Activated CD4-positive, alpha-beta T cell treated with anti-CD3 and anti-CD28 coated beads, Interleukin-2, amount 10 ng/mL, durations not matched to agents 7 days and 5 days (primary cell): ENCODE results near the gene MRTFB. TPM values are rescaled to one million over a fixed set of nuclear protein-coding genes. Genes with fewer than 3 reads are reported as not detected.
A peak's percentile ranks its signal among the peaks of the same experiment; 100 is the strongest.

ENCODE experiments used
- CTCF ChIA-PET: fragments of 350-600 bp; sonication (Branson Sonifier 250); formaldehyde crosslinking; loops from one replicate; lab custom pipeline; 2021; ENCODE audit warnings: antibody characterized with exemption; lab: Charles Lee
- POLR2A ChIA-PET: fragments of 350-600 bp; sonication (Branson Sonifier 250); formaldehyde crosslinking; loops from one replicate; lab custom pipeline; 2021; ENCODE audit warnings: antibody characterized with exemption; lab: Charles Lee
- DNase-seq: peaks from one replicate; pipeline ENCODE4 v3.0.0-alpha.2; 2020
- H3K27ac Mint-ChIP-seq: one replicate; pipeline ENCODE4 v1.8.0; 2021; ENCODE audit warnings: mild to moderate bottlenecking, moderate library complexity, mixed read lengths
- H3K27me3 Mint-ChIP-seq: one replicate; pipeline ENCODE4 v1.8.0; 2021; ENCODE audit warnings: mixed read lengths
- H3K36me3 Mint-ChIP-seq: one replicate; pipeline ENCODE4 v1.8.0; 2021; ENCODE audit warnings: low read depth, mixed read lengths
- H3K4me1 Mint-ChIP-seq: one replicate; pipeline ENCODE4 v1.8.0; 2021; ENCODE audit warnings: mixed read lengths
- H3K4me3 Mint-ChIP-seq: one replicate; pipeline ENCODE4 v1.8.0; 2021; ENCODE audit warnings: mild to moderate bottlenecking, moderate library complexity, mixed read lengths
- H3K9me3 Mint-ChIP-seq: one replicate; pipeline ENCODE4 v1.8.0; 2021; ENCODE audit warnings: mixed read lengths
- total RNA-seq, 2 experiments: library from RNA; stranded (reverse); gene quantifications; one replicate each; pipeline ENCODE4 v1.2.3, GENCODE V29; 2021

Gene MRTFB
- total RNA-seq, 2 experiments from 2014 or later = 17.7 to 21.2 TPM

GRCh38 chr16:14132696-14133048 is 61.6 kb downstream of the MRTFB start:
- H3K4me3 Mint-ChIP-seq = no peak overlapping the region
- H3K4me1 Mint-ChIP-seq = peaks cover 2% of the 10 kb centered on the region
- no peak overlapping the region for H3K27ac Mint-ChIP-seq
- H3K36me3 Mint-ChIP-seq = peaks cover 10% of the 10 kb centered on the region
- ChIA-PET POLR2A (no interaction called here), CTCF (no interaction called here)
- H3K27me3 Mint-ChIP-seq = no peaks in the 10 kb centered on the region
- no peak for DNase-seq
- H3K9me3 Mint-ChIP-seq = no peaks in the 10 kb centered on the region

GRCh38 chr16:14133907-14134306 is 62.8 kb downstream of the MRTFB start:
- H3K36me3 Mint-ChIP-seq = peaks cover 15% of the 10 kb centered on the region
- H3K9me3 Mint-ChIP-seq = no peaks in the 10 kb centered on the region
- no peaks in the 10 kb centered on the region for H3K27me3 Mint-ChIP-seq
- no peak overlapping the region for H3K4me3 Mint-ChIP-seq
- DNase-seq = no peak
- POLR2A ChIA-PET = no interaction called here
- H3K27ac Mint-ChIP-seq = no peak overlapping the region
- peaks cover 2% of the 10 kb centered on the region for H3K4me1 Mint-ChIP-seq
- CTCF ChIA-PET = no interaction called here

GRCh38 chr16:14135704-14136103 is 64.6 kb downstream of the MRTFB start:
- DNase-seq = no peak
- ChIA-PET CTCF (no interaction called here), POLR2A (no interaction called here)
- Mint-ChIP-seq H3K36me3 (peaks cover 21% of the 10 kb centered on the region), H3K4me3 (no peak overlapping the region), H3K4me1 (peaks cover 2% of the 10 kb centered on the region), H3K27ac (peak overlapping the region; percentile 60), H3K9me3 (peaks cover 3% of the 10 kb centered on the region), H3K27me3 (no peaks in the 10 kb centered on the region)

GRCh38 chr16:14139872-14140271 is 68.8 kb downstream of the MRTFB start:
- peaks cover 31% of the 10 kb centered on the region for H3K36me3 Mint-ChIP-seq
- H3K27me3 Mint-ChIP-seq = no peaks in the 10 kb centered on the region
- DNase-seq = no peak
- POLR2A ChIA-PET = no interaction called here
- no peak overlapping the region for H3K27ac Mint-ChIP-seq
- CTCF ChIA-PET = no interaction called here
- H3K9me3 Mint-ChIP-seq = peaks cover 3% of the 10 kb centered on the region
- no peaks in the 10 kb centered on the region for H3K4me1 Mint-ChIP-seq
- no peak overlapping the region for H3K4me3 Mint-ChIP-seq

- H3K27me3 Mint-ChIP-seq = no peaks in the 10 kb centered on the region
- CTCF ChIA-PET = no interaction called here
- no peak overlapping the region for H3K27ac Mint-ChIP-seq
- POLR2A ChIA-PET = no interaction called here
- peaks cover 3% of the 10 kb centered on the region for H3K9me3 Mint-ChIP-seq
- no peak overlapping the region for H3K4me3 Mint-ChIP-seq
- peaks cover 24% of the 10 kb centered on the region for H3K36me3 Mint-ChIP-seq
- no peaks in the 10 kb centered on the region for H3K4me1 Mint-ChIP-seq
- DNase-seq = no peak
Measured at GRCh38 chr16:14140923-14141322, 69.8 kb downstream of the MRTFB start.

- ChIA-PET POLR2A (no interaction called here), CTCF (no interaction called here)
- DNase-seq = no peak
- Mint-ChIP-seq H3K9me3 (no peaks in the 10 kb centered on the region), H3K4me3 (no peak overlapping the region), H3K27ac (no peak overlapping the region), H3K36me3 (peaks cover 6% of the 10 kb centered on the region), H3K4me1 (no peaks in the 10 kb centered on the region), H3K27me3 (no peaks in the 10 kb centered on the region)
Measured at GRCh38 chr16:14146445-14146844, 75.3 kb downstream of the MRTFB start.

- Mint-ChIP-seq H3K27ac (no peak overlapping the region), H3K27me3 (no peaks in the 10 kb centered on the region), H3K9me3 (no peaks in the 10 kb centered on the region), H3K36me3 (no peaks in the 10 kb centered on the region), H3K4me1 (no peaks in the 10 kb centered on the region), H3K4me3 (no peak overlapping the region)
- ChIA-PET CTCF (no interaction called here), POLR2A (no interaction called here)
- no peak for DNase-seq
Measured at GRCh38 chr16:14148016-14148415, 76.9 kb downstream of the MRTFB start.

- POLR2A ChIA-PET = no interaction called here
- Mint-ChIP-seq H3K27ac (no peak overlapping the region), H3K4me1 (no peaks in the 10 kb centered on the region), H3K9me3 (no peaks in the 10 kb centered on the region), H3K36me3 (no peaks in the 10 kb centered on the region), H3K27me3 (no peaks in the 10 kb centered on the region), H3K4me3 (no peak overlapping the region)
- DNase-seq = no peak
- CTCF ChIA-PET = no interaction called here
Measured at GRCh38 chr16:14148569-14148968, 77.5 kb downstream of the MRTFB start.

GRCh38 chr16:14150796-14151195 is 79.7 kb downstream of the MRTFB start:
- no peaks in the 10 kb centered on the region for H3K27me3 Mint-ChIP-seq
- no peak overlapping the region for H3K4me3 Mint-ChIP-seq
- H3K27ac Mint-ChIP-seq = no peak overlapping the region
- POLR2A ChIA-PET = no interaction called here
- no peaks in the 10 kb centered on the region for H3K4me1 Mint-ChIP-seq
- H3K36me3 Mint-ChIP-seq = no peaks in the 10 kb centered on the region
- DNase-seq = no peak
- CTCF ChIA-PET = no interaction called here
- H3K9me3 Mint-ChIP-seq = no peaks in the 10 kb centered on the region

- no peaks in the 10 kb centered on the region for H3K4me1 Mint-ChIP-seq
- no peaks in the 10 kb centered on the region for H3K36me3 Mint-ChIP-seq
- POLR2A ChIA-PET = no interaction called here
- DNase-seq = no peak
- H3K27me3 Mint-ChIP-seq = no peaks in the 10 kb centered on the region
- CTCF ChIA-PET = no interaction called here
- no peak overlapping the region for H3K4me3 Mint-ChIP-seq
- no peaks in the 10 kb centered on the region for H3K9me3 Mint-ChIP-seq
- H3K27ac Mint-ChIP-seq = no peak overlapping the region
Measured at GRCh38 chr16:14151256-14152030, 80.3 kb downstream of the MRTFB start.

- Mint-ChIP-seq H3K27me3 (no peaks in the 10 kb centered on the region), H3K36me3 (no peaks in the 10 kb centered on the region), H3K4me1 (no peaks in the 10 kb centered on the region), H3K27ac (no peak overlapping the region), H3K9me3 (no peaks in the 10 kb centered on the region), H3K4me3 (no peak overlapping the region)
- DNase-seq = no peak
- CTCF ChIA-PET = no interaction called here
- POLR2A ChIA-PET = no interaction called here
Measured at GRCh38 chr16:14155572-14156190, 84.6 kb downstream of the MRTFB start.

GRCh38 chr16:14164916-14165662 is 94.0 kb downstream of the MRTFB start:
- Mint-ChIP-seq H3K36me3 (no peaks in the 10 kb centered on the region), H3K27ac (no peak overlapping the region), H3K27me3 (no peaks in the 10 kb centered on the region), H3K4me1 (peaks cover 8% of the 10 kb centered on the region), H3K4me3 (no peak overlapping the region), H3K9me3 (no peaks in the 10 kb centered on the region)
- DNase-seq = no peak
- POLR2A ChIA-PET = no interaction called here
- CTCF ChIA-PET = interaction anchor here (0.6 kb wide), 1 partner anchor 63 kb away, joined by 3 read pairs; no protein-coding TSS in a partner anchor

- Mint-ChIP-seq H3K4me1 (peaks cover 8% of the 10 kb centered on the region), H3K9me3 (peaks cover 4% of the 10 kb centered on the region), H3K36me3 (no peaks in the 10 kb centered on the region), H3K27me3 (no peaks in the 10 kb centered on the region), H3K27ac (no peak overlapping the region), H3K4me3 (no peak overlapping the region)
- DNase-seq = no peak
- ChIA-PET POLR2A (no interaction called here), CTCF (no interaction called here)
Measured at GRCh38 chr16:14168146-14168545, 97.0 kb downstream of the MRTFB start.
